ENCODE results near the gene FGR.
"Not testable (repeated sequence)": the region's sequence is repeated elsewhere in the genome, so short reads cannot be mapped to it uniquely, and the experiment has no call there.

The FGR gene

DNA sequence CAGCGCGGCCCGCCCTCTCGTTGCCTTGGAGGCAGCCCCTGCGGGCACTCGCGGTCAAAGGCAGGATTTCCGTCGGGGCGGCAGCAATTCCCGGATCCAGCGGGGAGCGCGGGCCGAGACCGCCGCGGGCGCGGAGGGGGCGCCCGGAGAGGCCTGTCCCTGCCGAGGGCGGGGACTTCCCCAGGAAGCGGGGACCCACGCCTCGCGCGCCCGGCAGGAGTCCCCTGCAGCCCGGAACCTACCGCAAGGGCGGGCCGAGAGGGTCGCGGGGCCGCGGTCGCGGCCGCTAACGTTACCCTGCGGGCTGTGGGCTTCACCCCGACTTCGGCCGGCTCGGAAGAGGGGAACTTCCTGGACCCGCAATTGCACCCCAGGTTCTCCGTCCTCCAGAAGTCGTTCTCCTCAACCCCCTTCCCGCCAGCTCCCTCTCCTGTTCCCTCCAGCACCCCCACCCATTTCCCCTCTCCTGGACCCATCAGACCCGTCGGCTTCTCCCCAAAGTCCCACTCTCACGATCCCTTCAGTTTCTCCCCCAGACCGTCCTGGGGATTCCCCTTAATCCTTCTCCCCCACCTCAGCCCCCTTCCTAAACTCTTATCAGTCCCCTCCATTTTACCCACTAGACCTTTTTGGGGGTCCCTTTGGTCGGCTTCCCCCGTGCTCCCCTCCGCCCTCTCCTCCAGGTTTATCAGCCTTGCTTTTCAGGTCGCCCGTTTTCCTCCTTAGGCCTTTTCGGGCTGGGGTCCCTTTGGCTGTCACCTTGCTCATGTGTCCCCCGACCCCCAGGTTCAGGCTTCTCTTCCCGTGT, 604 bp downstream of the FGR start:
- no peak for DNase-seq

- DNase-seq, result no peak
These were observed 1.3 kb downstream of the FGR start for GRCh38 chr1:27633640-27634176.

DNA sequence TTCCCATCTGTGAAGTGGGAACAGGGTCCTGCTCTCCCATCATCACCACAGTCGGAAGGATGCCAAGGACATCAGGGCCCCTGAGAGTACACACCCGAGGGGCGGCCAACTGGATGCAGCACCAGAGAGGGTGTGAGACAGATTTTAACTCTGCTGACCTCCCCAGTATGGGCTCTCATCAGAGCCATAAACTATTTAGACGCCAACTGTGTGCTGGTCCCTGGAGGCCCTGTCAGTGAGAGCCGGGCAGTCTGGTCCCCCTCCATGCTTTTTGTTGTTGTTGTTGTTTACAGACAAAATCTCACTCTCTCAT, 1.7 kb downstream of the FGR start:
- DNase-seq, result no peak

GRCh38 chr1:27632387-27633297, 2.3 kb downstream of the FGR start:
- no peak for DNase-seq

DNA sequence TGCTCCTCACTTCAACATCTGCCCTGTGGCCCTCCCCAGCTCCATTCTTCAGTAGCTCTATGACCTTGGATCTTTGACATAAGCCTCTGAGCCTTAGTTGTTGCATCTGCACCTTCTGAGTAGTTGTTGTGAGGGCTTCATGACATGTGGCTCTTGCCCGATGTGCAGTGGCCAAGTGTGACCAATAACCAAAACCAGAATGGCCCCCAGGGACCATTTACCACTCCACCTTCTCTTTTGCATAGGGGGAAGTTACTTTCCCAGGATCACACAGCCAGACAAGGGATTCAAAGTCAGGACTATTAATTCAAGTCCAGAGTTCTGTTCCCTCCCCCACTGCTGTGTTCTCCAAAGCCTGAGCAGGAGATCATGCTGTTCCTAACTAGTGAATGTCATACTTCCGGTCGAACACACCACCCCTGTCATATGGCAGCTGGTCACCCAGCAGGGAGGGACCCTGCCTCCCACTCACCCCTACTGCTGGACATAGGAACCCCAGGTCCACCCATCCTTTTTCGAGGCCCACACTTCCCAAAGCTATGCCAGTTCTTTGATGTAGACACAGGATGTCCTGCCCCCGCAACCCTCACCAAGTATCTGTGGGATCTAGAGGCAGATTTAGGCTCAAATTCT, 4.0 kb downstream of the FGR start:
- no peak for DNase-seq

GRCh38 chr1:27628712-27629111, 6.3 kb downstream of the FGR start:
- no peak for DNase-seq

DNA sequence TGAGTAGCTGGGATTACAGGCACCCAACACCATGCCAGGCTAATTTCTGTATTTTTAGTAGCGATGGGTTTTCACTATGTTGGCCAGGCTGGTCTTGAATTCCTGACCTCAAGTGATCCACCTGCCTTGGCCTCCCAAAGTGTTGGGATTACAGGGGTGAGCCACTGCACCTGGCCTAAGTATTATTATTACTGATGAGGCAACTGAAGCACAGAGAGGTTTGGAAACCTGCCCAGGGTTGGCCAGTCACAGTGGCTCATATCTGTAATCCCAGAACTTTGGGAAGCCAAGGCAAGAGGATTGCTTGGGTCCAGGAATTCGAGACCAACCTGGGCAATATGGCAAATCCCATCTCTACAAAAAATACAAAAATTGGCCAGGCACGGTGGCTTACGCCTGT, 7.3 kb downstream of the FGR start:
- DNase-seq, result not testable (repeated sequence)

DNA sequence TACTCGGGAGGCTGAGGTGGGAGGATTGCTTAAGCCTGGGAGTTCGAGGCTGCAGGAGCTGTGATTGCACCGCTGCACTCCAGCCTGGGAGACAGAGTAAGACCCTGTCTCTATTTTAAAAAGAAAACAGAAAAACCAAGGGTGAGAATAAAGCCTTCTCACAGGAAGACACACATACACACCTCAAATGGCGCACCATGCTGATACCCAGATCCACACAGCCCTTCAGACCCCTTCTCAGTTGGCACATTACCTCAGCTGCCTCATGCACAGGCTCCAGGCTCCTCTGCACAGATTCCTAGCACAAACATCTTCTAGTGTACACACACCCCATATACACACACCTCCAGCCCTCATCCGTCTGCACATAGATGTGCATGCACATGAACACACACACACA, 7.9 kb downstream of the FGR start:
- DNase-seq, result no peak

- DNase-seq, result no peak
These were observed 8.7 kb downstream of the FGR start for GRCh38 chr1:27626031-27626935.

- peak in 1 of 2 experiments; percentile 19 for DNase-seq
These were observed 10.4 kb downstream of the FGR start for GRCh38 chr1:27624467-27625178.

- DNase-seq, result no peak
These were observed 11.4 kb downstream of the FGR start for GRCh38 chr1:27623327-27624212.

GRCh38 chr1:27622828-27623227, 12.2 kb downstream of the FGR start:
- DNase-seq, result no peak

- DNase-seq, result peak in 1 of 2 experiments; percentile 11
These were observed 13.7 kb downstream of the FGR start for GRCh38 chr1:27621051-27621920.

- DNase-seq, result not testable (repeated sequence)
These were observed 15.1 kb downstream of the FGR start for GRCh38 chr1:27619782-27620438.

DNA sequence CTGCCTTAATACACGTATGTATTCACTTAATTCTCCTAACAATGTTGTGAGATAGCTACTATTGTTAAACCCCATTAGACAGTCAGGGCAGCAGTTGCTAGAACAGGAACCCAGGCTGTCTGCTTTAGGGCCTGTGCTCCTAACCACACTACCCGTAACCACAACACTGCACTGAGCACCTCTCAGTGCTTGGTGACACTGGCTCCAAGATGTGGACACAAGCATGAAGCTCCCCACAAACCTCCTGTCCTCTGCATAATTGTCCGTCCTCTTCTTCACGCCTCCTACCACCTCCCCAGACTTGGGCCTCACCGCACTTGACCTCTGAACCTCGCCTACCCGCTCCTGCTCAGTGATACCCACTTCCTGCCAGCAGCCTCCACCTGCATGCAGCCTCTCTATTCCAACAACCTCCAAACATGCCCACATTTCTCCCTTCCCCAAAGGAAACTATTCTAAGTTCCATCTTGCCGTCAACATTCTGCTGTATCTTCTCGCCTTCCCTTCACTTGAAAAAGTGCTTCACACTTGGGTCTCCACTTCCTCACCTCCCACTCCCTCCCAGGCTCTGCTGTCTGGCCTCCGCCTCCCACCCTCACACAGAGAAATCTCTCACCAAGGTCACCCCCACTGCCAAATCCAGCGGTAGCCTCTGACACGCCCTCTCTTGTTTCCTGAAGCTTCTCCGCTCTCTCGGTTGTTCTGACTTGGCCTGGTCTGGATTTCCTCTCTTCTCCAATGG, 16.5 kb downstream of the FGR start:
- no peak for DNase-seq

DNA sequence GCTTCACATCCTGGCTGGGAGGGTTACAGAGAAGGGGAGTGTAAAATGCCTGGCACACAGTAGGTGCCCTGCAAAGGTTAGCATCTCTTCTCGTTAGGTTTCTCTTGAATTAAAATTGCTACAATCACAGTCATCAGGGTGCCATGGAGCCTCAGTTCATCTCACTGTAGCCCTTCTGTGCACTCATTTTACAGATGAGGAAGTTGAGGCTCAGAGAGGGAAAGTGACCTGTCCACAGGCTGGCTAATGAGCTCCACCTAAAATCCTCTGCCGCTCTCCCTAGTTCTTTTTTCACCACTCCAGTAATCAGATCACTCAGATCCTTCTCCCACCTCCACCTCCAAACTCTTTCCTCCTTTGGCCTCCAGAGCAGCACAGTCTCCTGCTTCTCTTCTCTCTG, 17.6 kb downstream of the FGR start:
- DNase-seq, result no peak

GRCh38 chr1:27616441-27616840, 18.5 kb downstream of the FGR start:
- DNase-seq, result no peak

Data from SHP77 (cell line).